K562 (cell line): ENCODE data around the gene PMVK. TPM values are rescaled to one million over a fixed set of nuclear protein-coding genes. Genes with fewer than 3 reads are reported as not detected.

ENCODE experiments used
- ATAC-seq: fragments of 200-7000 bp; cut with Tn5 transposase; 3 replicates; pipeline ENCODE4 v1.9.1; 2020; ENCODE audit warnings: moderate library complexity
- BruUV-seq: library from RNA; stranded (reverse); fragments of 400-500 nt; replicated peaks from 2 replicates; lab custom pipeline; 2021; lab: Mats Ljungman, UMichigan
- CTCF ChIA-PET: fragments of 300-600 bp; formaldehyde crosslinking; extraction: SDS; loops from one replicate; lab custom pipeline; 2021; ENCODE audit warnings: low intra/inter-chr PET ratio; lab: Yijun Ruan, JAX
- POLR2A ChIA-PET: fragments of 300-600, 350-650 bp; sonication (Branson Sonifier 250); formaldehyde crosslinking; extraction: SDS; loops from one replicate; lab custom pipeline; 2021; ENCODE audit warnings: antibody characterized with exemption, inconsistent platforms; lab: Yijun Ruan, JAX
- DNase-seq, 4 experiments: peaks; one replicate each; pipeline versions ENCODE4 v3.0.0 to v3.0.0-alpha.2; 2011 to 2018; ENCODE audit warnings: low spot score in 3 of 4, mixed read lengths in 3 of 4; ENCODE audit errors: extremely low read depth in 1 of 4
- FAIRE-seq: peaks from 2 replicates; lab custom pipeline; 2011; peaks lifted over from hg19 to GRCh38; lab: Jason Lieb, UNC
- H2AFZ ChIP-seq: 2 replicates; pipeline ENCODE4 v1.6.0; 2011; ENCODE audit warnings: low read depth, low read length, control low read depth, inconsistent platforms
- H3K27ac ChIP-seq: fragments of 200-600 bp; 3 replicates; pipeline ENCODE4 v1.8.0; 2011; ENCODE audit warnings: low read depth, mild to moderate bottlenecking, control low read depth, inconsistent platforms, low read length, moderate library complexity, mixed read lengths; ENCODE audit errors: extremely low read depth
- H3K27me3 ChIP-seq, 2 experiments: fragments of 300-600 bp in 1 of 2; 2 replicates in 1 of 2; 3 replicates in 1 of 2; pipeline versions ENCODE4 v1.6.0 to v1.8.0; 2011; ENCODE audit warnings: inconsistent platforms in 2 of 2, low read length in 2 of 2, mild to moderate bottlenecking in 1 of 2, mixed read lengths in 1 of 2, moderate library complexity in 1 of 2; ENCODE audit not compliant: control insufficient read depth in 2 of 2, insufficient read depth in 2 of 2
- H3K36me3 ChIP-seq: fragments of 300-600 bp; 3 replicates; pipeline ENCODE4 v1.8.0; 2011; ENCODE audit warnings: mild to moderate bottlenecking, low read length, inconsistent platforms; ENCODE audit not compliant: control insufficient read depth, insufficient read depth
- H3K4me1 ChIP-seq, 2 experiments: fragments of 200-600 bp in 1 of 2; replicated peaks in 1 of 2; 2 replicates in 1 of 2; 3 replicates in 1 of 2; pipeline versions ENCODE4 v1.5.1 to v1.8.0; 2011; ENCODE audit warnings: inconsistent platforms in 2 of 2, low read length in 2 of 2, mild to moderate bottlenecking in 1 of 2, mixed read lengths in 1 of 2, moderate library complexity in 1 of 2; ENCODE audit not compliant: control insufficient read depth in 2 of 2, insufficient read depth in 2 of 2
- H3K4me2 ChIP-seq: 2 replicates; pipeline ENCODE4 v1.6.1; 2011; ENCODE audit warnings: low read length, control low read depth, inconsistent platforms, mixed read lengths; ENCODE audit not compliant: insufficient read depth
- H3K4me3 ChIP-seq: fragments of 200-600 bp; sonication (generic), shearing (Covaris generic); 2 replicates; pipeline ENCODE4 v1.5.1; 2016; ENCODE audit warnings: control low read depth, inconsistent platforms
- H3K79me2 ChIP-seq: fragments of 200-600 bp; 3 replicates; pipeline ENCODE4 v1.8.0; 2011; ENCODE audit warnings: low read length, inconsistent platforms; ENCODE audit not compliant: control insufficient read depth, insufficient read depth
- H3K9ac ChIP-seq, 2 experiments: 2 replicates each; pipeline versions ENCODE4 v1.6.0 to v1.6.1; 2011; ENCODE audit warnings: low read depth in 2 of 2, low read length in 2 of 2, control low read depth in 1 of 2, inconsistent platforms in 1 of 2, mild to moderate bottlenecking in 1 of 2, mixed read lengths in 1 of 2; ENCODE audit not compliant: insufficient read depth in 1 of 2
- H3K9me1 ChIP-seq: one replicate; pipeline ENCODE4 v1.6.0; 2011; ENCODE audit warnings: inconsistent platforms, mild to moderate bottlenecking, low read length, moderate library complexity; ENCODE audit not compliant: control insufficient read depth, insufficient read depth
- H3K9me3 ChIP-seq: replicated peaks from 2 replicates; pipeline ENCODE4 v1.5.1; 2011; ENCODE audit warnings: low read depth, low read length, inconsistent platforms; ENCODE audit not compliant: control insufficient read depth, insufficient read depth
- H4K20me1 ChIP-seq: replicated peaks from 2 replicates; pipeline ENCODE4 v1.6.1; 2011; ENCODE audit warnings: low read length, inconsistent platforms, mixed read lengths; ENCODE audit not compliant: control insufficient read depth, insufficient read depth
- ASH1L ChIP-seq: fragments of 450-650 bp; IDR thresholded peaks from 2 replicates; pipeline ENCODE4 v1.6.1; 2018; ENCODE audit warnings: borderline replicate concordance, mild to moderate bottlenecking, low read depth; ENCODE audit not compliant: partially characterized antibody
- BACH1 ChIP-seq: fragments of 200-800 bp; sonication (Bioruptor generic); IDR thresholded peaks from 2 replicates; pipeline ENCODE4 v1.6.1; 2016; ENCODE audit warnings: missing genetic modification characterization, missing compliant biosample characterization
- BRD4 ChIP-seq: fragments of 200-600 bp; sonication (generic); IDR thresholded peaks from 2 replicates; pipeline ENCODE4 v1.6.1; 2017; ENCODE audit warnings: inconsistent platforms
- CAMTA2 ChIP-seq: fragments of 250-450 bp; sonication (Bioruptor Pico); conservative IDR thresholded peaks from 2 replicates; pipeline ENCODE4 v1.5.1; 2022
- CBX3 ChIP-seq, 2 experiments: IDR thresholded peaks; 1 replicate in 1 of 2; 2 replicates in 1 of 2; pipeline ENCODE4 v1.6.1; 2012; ENCODE audit warnings: inconsistent platforms in 2 of 2, low read length in 2 of 2, borderline replicate concordance in 1 of 2, control low read depth in 1 of 2
- DNMT1 ChIP-seq: fragments of 450-650 bp; IDR thresholded peaks from 2 replicates; pipeline ENCODE4 v1.6.1; 2016; ENCODE audit warnings: antibody characterized with exemption, mild to moderate bottlenecking
- HDAC1 ChIP-seq, 2 experiments: fragments of 450-650 bp; IDR thresholded peaks; 2 replicates each; pipeline ENCODE4 v1.6.1; 2016 to 2017; ENCODE audit warnings: inconsistent platforms in 1 of 2, mild to moderate bottlenecking in 1 of 2, moderate library complexity in 1 of 2
- KLF1 ChIP-seq: fragments of 450-650 bp; IDR thresholded peaks from 2 replicates; pipeline ENCODE4 v1.6.1; 2016; ENCODE audit warnings: missing genetic modification characterization, missing compliant biosample characterization
- NR3C1 ChIP-seq: sonication (generic); formaldehyde crosslinking; IDR thresholded peaks from 2 replicates; pipeline ENCODE4 v1.8.1; 2022; ENCODE audit warnings: missing genetic modification reagents
- SNIP1 ChIP-seq: fragments of 450-650 bp; IDR thresholded peaks from 2 replicates; pipeline ENCODE4 v1.7.1; 2017; ENCODE audit warnings: low read depth, mild to moderate bottlenecking
- THRAP3 ChIP-seq: fragments of 450-650 bp; IDR thresholded peaks from 2 replicates; pipeline ENCODE4 v1.6.1; 2016; ENCODE audit warnings: mild to moderate bottlenecking, inconsistent platforms, borderline replicate concordance
- ZBTB49 ChIP-seq: sonication (generic); formaldehyde crosslinking; IDR thresholded peaks from 2 replicates; pipeline ENCODE4 v1.8.0; 2022; ENCODE audit warnings: missing genetic modification reagents, mild to moderate bottlenecking, borderline replicate concordance
- ZNF121 ChIP-seq: sonication (generic); formaldehyde crosslinking; conservative IDR thresholded peaks from 2 replicates; pipeline ENCODE4 v1.8.0; 2022; ENCODE audit warnings: missing genetic modification reagents
- ZNF184 ChIP-seq: sonication (generic); formaldehyde crosslinking; IDR thresholded peaks from 2 replicates; pipeline ENCODE4 v1.5.0; 2020; ENCODE audit warnings: missing genetic modification reagents
- ZNF224 ChIP-seq: sonication (generic); formaldehyde crosslinking; IDR thresholded peaks from 2 replicates; pipeline ENCODE4 v1.8.0; 2022; ENCODE audit warnings: mild to moderate bottlenecking, missing genetic modification reagents
- ZNF316 ChIP-seq: fragments of 450-650 bp; IDR thresholded peaks from 2 replicates; pipeline ENCODE4 v1.6.1; 2016
- WGBS: fragments of 100-300 bp; shearing (Covaris generic); methylation state at CpG from one replicate; pipeline ENCODE4 v1.1.6; 2016; ENCODE audit warnings: low coverage, mixed read lengths; ENCODE audit not compliant: insufficient coverage; ENCODE audit errors: missing lambda C conversion rate; 5-methylcytosine and 5-hydroxymethylcytosine counted together
- in situ Hi-C: fragments of 300-500 bp; cut with MboI; formaldehyde crosslinking; loops from 4 replicates; pipeline ENCODE4 v1.15.0; 2018; ENCODE audit warnings: inconsistent platforms, mixed read lengths
- intact Hi-C: fragments of 100-400 bp; cut with micrococcal nuclease; formaldehyde crosslinking; loops from 2 replicates; pipeline ENCODE4 v1.14.2; 2022
- polyA plus RNA-seq, 8 experiments: library from polyadenylated mRNA; depleted of rRNA in 4 of 8; stranded (reverse) in 5 of 8; unstranded in 3 of 8; fragments of >200 nt; fragmentation: Nextera tagmentation in 2 of 8; fragmentation: Illumina TruSeq in 1 of 8; extraction: Ambion mirVana in 2 of 8; extraction: Trizol in 1 of 8; gene quantifications; 2 replicates each; pipeline versions ENCODE4 v1.2.1 to v1.2.3, GENCODE V29; 2011 to 2014; ENCODE audit warnings: inconsistent platforms in 1 of 8, missing spikeins in 1 of 8
- total RNA-seq, 7 experiments: library from RNA; depleted of rRNA in 6 of 7; stranded (reverse); fragments of >200 nt in 6 of 7; fragmentation: Illumina TruSeq in 2 of 7; extraction: Trizol in 2 of 7; gene quantifications; 2 replicates each; pipeline versions ENCODE4 v1.2.1 to v1.2.3, GENCODE V29; 2011 to 2021; ENCODE audit warnings: low replicate concordance in 1 of 7
- TF ChIP-seq, protein P1 (sequence below): IDR thresholded peaks from 2 replicates; pipeline ENCODE4 v1.6.1; 2016; ENCODE audit warnings: missing genetic modification characterization, missing compliant biosample characterization

PMVK gene
- total and polyA plus RNA-seq, 9 of the 15 experiments (the other 6 are each of a cell fraction or from before 2014, with no cell fraction given): 1.1 to 15.3 (median 6.3) TPM

- Histone ChIP-seq H3K4me3 (peak overlapping the region; percentile 91), H3K9me1 (no peaks in the 10 kb centered on the region), H3K36me3 (peaks cover 49% of the 10 kb centered on the region; the same call in 2 of the 3 replicates), H3K4me1 (peaks cover 29 to 60% of the 10 kb centered on the region in 2 experiments), H3K9me3 (no peaks in the 10 kb centered on the region), H3K27me3 (no peaks in the 10 kb centered on the region), H3K9ac (peak overlapping the region; percentile 97 to 99), H4K20me1 (no peaks in the 10 kb centered on the region), H3K4me2 (peak overlapping the region; percentile 90), H3K79me2 (peaks cover 36% of the 10 kb centered on the region), H3K27ac (peak overlapping the region; percentile 99), H2AFZ (no peak overlapping the region)
- in situ Hi-C loops: no loop called here
- TSS peak; percentile 64 for BruUV-seq
- under 1% methylated on average over 10 of the region's 10 CpGs for WGBS
- ChIA-PET CTCF (interaction anchor here (0.5 to 2.7 kb wide), 4 partner anchors 40 to 89 kb away, joined by 3 to 28 read pairs (median 5); no protein-coding TSS in a partner anchor), POLR2A (interaction anchor here (0.6 to 7.0 kb wide), 11 partner anchors 8 to 347 kb away, joined by 3 to 80 read pairs (median 4); partner anchors contain the start of genes CKS1B and SHC1)
- FAIRE-seq (peak; percentile 65), DNase-seq (no peak), ATAC-seq (no peak)
- intact Hi-C loops: loop anchor here (2.0 to 5.0 kb wide), 3 partner anchors 40 to 122 kb away; no protein-coding TSS in a partner anchor
- TF ChIP-seq HDAC1 (IDR thresholded peaks at IDR 0.05) (no peak), NR3C1 (CRISPR knock-in tag) (no peak), CAMTA2 (CRISPR knock-in tag) (no peak), ZNF121 (CRISPR knock-in tag) (no peak), ZNF224 (CRISPR knock-in tag) (0 out of 2 replicates have a peak, but pooled peaks have one; percentile 25), ZNF184 (CRISPR knock-in tag) (no peak), CBX3 (IDR thresholded peaks at IDR 0.05; ENCODE audit: borderline replicate concordance in 1 of 2, low read length in 2 of 2) (0 out of 3 replicates have a peak, but pooled peaks of 1 of the 2 experiments have one; percentile 15), THRAP3 (no peak), SNIP1 (no peak), ZNF316 (no peak), BRD4 (no peak), DNMT1 (no peak), ASH1L (no peak), BACH1 (no peak), ZBTB49 (no peak), KLF1 (tag) (no peak)
- TF ChIP-seq, protein P1, sequence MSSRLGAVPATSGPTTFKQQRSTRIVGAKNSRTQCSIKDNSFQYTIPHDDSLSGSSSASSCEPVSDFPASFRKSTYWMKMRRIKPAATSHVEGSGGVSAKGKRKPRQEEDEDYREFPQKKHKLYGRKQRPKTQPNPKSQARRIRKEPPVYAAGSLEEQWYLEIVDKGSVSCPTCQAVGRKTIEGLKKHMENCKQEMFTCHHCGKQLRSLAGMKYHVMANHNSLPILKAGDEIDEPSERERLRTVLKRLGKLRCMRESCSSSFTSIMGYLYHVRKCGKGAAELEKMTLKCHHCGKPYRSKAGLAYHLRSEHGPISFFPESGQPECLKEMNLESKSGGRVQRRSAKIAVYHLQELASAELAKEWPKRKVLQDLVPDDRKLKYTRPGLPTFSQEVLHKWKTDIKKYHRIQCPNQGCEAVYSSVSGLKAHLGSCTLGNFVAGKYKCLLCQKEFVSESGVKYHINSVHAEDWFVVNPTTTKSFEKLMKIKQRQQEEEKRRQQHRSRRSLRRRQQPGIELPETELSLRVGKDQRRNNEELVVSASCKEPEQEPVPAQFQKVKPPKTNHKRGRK: peak; percentile 76
Measured at GRCh38 chr1:154960446-154961136, 24.1 kb upstream of the PMVK start.
